Fibroblast of skin of left biceps (primary cell): ENCODE measurements around the gene MEI4.

Experiments
- DNase-seq, 2 experiments: peaks; one replicate each; pipeline ENCODE4 v3.0.0-alpha.2; 2013; ENCODE audit warnings: low read depth in 2 of 2

MEI4 gene

DNA sequence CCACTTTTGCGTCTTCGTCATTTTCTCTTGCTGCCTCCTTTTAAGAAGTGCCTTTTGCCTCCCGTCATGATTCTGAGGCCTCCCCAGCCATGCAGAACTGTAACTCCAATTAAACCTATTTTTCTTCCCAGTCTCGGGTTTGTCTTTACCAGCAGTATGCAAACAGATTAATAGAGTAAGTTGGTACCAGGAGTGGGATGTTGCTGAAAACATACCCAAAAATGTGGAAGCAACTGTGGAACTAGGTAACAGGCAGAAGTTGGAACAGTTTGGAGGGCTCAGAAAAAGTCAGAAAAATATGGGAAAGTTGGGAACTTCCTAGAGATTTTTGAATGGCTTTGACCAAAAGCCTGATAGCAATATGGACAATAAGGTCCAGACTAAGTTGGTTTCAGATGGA lies 309.2 kb downstream of the MEI4 start:
- DNase-seq, result no peak

DNA sequence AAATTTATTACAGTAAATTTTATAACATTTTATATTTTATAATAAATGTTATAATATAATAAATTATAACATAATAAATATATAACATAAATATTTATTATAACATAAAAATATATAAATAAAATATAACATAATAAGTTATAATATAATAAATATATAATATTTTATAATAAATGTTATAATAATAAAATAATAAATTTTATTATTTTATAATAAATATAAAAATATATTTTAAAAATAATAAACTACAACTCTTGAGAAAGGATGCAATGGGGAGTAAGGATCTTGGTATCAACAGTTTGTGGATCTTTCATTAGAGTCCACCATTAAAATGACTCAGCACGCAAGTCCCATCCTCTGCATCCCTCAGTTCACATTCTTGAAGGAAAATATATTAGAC lies 312.6 kb downstream of the MEI4 start:
- no peak for DNase-seq

DNA sequence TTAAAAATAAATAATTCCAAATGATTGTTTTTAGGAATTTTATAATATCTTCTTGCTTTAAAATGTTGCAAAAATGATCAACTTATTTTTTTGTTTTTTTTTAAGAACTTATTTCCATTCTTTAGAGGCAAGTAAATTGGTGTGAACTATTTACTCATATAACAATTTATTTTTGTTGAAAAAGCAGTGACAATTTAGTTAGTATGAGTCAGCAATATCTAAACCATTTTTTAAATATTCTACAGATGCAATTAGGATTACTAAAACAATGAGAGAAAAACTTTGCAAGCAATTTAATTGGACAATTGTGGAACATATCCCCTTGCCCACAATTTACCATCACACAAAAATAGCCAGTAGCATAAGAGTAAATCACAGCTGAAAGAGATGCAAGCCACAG lies 319.5 kb downstream of the MEI4 start:
- no peak for DNase-seq
